GM21717 (cell line): Measurements from ENCODE around the gene ANKFN1.

Experiments used
- ATAC-seq: cut with Tn5 transposase; IDR thresholded peaks from one replicate; pipeline ENCODE4 v1.9.1; 2021; ENCODE audit warnings: mild to moderate bottlenecking, moderate library complexity; ENCODE audit not compliant: unreplicated experiment

Gene ANKFN1

DNA sequence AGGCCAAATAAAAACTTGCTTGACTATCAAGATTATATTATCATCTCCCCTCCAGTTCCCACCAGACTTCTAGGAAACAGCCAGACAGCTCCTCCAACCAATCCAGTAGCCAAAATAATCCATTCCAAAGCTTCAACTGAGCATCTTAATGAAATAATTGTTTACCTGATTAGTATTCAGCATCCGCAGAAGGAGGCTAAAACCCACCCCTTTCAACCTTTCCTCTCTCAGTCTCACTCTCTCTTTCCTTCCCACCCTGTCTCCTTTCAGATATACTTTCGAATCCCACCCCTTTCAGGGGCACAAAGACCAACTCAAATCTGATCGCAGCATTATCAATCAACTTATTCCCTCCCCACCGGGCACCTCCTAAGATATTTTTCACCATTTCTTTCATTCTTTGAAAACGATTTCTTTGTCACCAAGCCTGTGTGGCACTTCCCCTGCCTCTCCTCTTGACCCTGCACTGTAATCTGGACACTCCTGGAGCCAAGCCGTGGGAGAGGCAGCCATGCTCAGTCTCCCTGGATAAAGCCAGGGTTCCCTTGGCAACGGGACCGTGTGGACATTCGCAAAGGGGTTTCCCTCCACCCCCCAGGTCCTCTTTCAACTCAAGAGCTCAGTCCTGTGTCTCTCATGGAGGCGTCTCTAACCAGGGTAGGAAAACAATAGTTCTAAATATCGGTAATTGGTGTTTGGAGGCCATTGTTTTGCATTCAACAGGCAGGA, at the start of gene ANKFN1:
TSS of gene ANKFN1 (plus strand) at position 602 of the 729 bp plus-strand sequence. CDS start 59,193 bp downstream, outside the sequence.
- ATAC-seq: no peak

DNA sequence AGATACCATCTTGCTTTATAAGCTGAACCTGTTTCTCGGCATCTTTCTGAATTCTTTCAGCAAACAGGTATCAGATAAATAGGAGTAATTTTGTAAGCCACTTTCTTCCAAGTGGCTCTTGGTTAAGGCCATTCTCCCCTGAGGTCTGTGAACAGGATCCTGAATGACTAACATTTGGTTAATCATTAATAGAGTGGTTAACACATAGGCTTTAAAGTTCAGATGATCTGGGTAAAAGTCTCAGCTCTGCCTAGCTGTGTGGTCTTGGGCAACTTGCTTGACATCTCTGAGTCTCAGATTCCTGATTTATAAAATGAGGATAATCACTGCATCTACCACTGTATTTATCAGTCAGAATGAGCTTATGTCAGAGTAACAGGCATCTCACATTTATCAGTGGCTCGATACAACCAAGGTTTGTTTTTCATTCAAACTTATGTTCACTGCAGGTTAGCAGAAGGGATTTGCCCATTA, 44.4 kb upstream of the ANKFN1 start:
- peak; percentile 56 for ATAC-seq

DNA sequence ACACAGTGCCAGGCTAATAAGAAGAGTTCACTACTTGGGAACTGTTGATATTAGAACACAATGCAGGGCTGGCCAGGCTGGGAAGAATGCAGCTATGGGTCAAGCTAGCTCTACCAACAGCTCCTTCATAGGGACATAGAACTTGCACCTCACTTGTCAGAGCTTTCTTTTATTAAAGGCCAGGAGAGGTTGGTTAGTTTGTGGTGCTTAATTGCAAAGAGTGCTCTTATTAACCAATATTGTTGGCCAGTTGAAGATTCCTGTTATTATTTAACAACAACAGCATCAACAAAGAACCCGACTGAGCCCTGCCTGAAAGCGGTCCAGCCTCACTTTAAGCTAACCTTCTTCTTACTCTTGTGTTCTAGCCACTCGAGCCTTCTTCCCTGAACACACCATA, 43.4 kb upstream of the ANKFN1 start:
- no peak for ATAC-seq

DNA sequence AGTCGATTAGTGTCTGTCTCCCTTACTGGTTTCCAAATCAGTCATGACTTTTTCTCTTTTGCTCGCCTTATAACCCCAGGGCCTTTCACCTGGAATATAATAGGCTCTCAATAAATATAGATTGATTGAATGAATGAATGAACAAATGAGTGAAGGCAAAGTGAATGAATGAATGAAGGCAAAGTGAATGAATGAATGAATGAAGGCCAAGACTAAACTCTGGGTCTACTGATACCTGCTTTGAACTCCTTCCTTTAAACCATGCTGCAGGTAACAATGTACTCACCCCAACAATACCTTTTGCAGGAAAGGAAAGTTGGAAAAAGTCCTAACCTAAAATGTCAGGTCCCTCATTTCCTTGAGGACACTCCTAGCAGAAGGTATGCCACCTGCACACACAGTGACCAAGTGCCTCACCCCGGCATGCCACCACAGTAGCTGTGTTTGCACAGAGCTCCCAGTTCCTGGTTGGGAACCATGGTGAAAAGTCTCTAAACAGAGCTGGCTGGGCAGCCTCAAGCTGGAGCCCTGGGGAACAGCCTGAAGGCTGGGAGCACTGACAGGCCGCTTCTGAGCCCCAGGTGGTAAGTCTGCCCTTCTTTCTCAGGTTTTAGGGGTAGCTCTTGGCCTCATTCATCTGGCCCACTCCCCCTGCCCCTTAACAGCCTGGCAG, 42.7 kb upstream of the ANKFN1 start:
- no peak for ATAC-seq

GRCh38 chr17:56111706-56112485, 41.4 kb upstream of the ANKFN1 start:
- ATAC-seq: no peak

DNA sequence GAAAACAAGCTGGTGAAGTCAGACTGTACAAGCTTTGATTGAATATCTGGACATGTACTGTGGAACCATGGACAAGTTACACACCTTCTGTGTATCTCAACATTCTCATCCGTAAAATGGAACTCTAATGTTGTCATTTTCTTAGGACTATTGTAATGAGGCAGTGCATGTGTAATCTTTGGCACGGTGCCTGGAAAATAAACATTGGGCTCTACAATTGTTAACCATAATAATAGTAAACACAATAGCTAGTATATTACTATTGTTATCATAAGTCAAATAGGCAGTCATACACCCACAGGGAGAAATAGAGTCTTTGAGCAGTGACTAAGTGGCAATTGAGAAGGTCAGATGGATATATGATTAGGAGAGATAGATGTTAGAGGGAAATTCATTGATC, 39.8 kb upstream of the ANKFN1 start:
- ATAC-seq: no peak

DNA sequence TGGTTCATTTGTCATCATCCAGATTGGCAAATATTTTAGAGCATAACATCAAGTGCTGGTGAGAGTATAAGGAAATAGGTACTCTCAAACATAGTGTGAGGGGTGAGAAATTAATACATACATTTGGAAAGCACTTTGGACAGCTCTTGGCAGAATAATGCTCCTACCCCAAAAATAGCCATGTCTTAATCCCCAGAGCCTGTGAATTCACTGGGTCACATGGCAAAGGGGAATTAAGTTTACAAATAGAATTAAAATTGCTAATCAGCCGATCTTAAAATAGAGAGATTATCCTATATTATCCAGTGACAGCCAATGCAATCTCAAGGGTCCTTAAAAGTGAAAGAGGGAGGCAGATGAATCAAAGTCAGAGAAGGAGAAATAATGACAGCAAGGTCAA, 38.8 kb upstream of the ANKFN1 start:
- no peak for ATAC-seq

GRCh38 chr17:56119191-56119590, 34.1 kb upstream of the ANKFN1 start:
- ATAC-seq: no peak

DNA sequence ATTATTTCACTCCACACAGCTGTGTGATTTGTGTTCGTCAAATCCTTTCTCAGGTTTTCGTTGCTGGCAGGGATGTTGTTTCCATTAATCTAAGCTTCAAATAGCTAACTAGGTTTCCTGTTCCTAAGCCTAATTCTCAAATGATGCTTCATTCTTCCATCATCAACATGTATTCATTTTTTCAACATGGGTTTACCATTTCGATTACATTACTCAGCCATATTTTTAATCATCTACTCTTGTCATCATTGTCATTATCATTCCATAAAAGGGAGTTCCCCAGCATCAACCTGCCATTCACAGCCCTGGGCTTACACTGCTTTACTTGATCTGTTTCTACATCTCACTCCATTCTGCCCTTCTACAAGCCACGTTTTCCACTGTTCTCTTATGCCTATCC, 33.3 kb upstream of the ANKFN1 start:
- ATAC-seq: no peak

GRCh38 chr17:56121191-56122051, 31.9 kb upstream of the ANKFN1 start:
- no peak for ATAC-seq

- ATAC-seq: no peak
Measured at GRCh38 chr17:56125830-56126819, 27.1 kb upstream of the ANKFN1 start.

- no peak for ATAC-seq
Measured at GRCh38 chr17:56130026-56130425, 23.2 kb upstream of the ANKFN1 start.

DNA sequence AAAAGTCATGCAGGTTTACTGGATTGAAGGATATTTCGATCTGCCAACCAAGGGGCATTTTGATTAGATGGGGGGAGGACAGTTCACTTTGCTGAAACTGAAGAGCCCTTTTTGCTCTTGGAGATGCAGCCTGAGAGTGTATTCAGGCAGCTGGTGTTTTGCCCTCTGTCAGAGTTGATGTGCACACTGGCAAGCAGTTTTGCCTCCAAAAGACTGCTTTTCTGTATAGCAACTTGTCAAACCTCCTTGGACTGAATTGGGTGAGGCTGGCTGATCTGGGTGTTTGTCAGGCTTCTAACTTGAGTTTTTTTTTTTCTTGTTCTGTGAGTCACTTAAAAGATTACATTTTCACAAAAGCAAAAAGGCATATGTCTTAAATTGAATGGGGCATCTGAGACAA, 22.6 kb upstream of the ANKFN1 start:
- no peak for ATAC-seq

DNA sequence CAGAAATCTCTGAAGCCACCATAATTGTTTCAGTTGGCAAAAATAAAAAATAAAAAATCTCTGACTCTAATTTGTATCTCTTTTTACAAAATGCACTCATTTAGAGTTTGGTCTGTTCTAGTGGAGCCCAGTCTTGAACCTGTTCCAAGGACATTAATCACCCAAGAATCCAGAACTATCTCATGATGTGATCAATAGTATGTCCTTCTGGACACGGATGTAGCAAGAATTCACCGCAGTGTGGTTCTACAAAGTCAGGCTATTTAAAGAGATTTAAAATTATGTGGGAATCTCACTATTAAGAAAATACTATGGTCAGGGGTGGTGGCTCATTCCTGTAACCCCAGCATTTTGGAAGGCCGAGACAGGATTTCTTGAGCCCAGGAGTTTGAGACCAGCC, 21.8 kb upstream of the ANKFN1 start:
- ATAC-seq: no peak

- ATAC-seq: no peak
Measured at GRCh38 chr17:56136301-56136700, 17.0 kb upstream of the ANKFN1 start.

- no peak for ATAC-seq
Measured at GRCh38 chr17:56141046-56141839, 12.0 kb upstream of the ANKFN1 start.

- no peak for ATAC-seq
Measured at GRCh38 chr17:56142325-56142724, 10.9 kb upstream of the ANKFN1 start.

- no peak for ATAC-seq
Measured at GRCh38 chr17:56142781-56143180, 10.5 kb upstream of the ANKFN1 start.

GRCh38 chr17:56144223-56144622, 9.1 kb upstream of the ANKFN1 start:
- no peak for ATAC-seq
